GM12892 (cell line): Measurements from ENCODE around the gene SERTM2.

Source experiments
- POLR2AphosphoS5 ChIP-seq: IDR thresholded peaks from 2 replicates; pipeline ENCODE4 v1.6.1; 2011; ENCODE audit warnings: low read depth, low read length, control low read depth
- TAF1 ChIP-seq: IDR thresholded peaks from 2 replicates; pipeline ENCODE4 v1.6.1; 2011; ENCODE audit warnings: low read depth, mild to moderate bottlenecking, control low read depth, low read length, borderline replicate concordance

- TF ChIP-seq TAF1 (no peak), POLR2AphosphoS5 (no peak)
Measured at GRCh38 chrX:111515298-111515697, 3.9 kb downstream of the SERTM2 start.
